Measurements from ENCODE around the gene MSANTD7.
"Not testable (repeated sequence)": the region's sequence is repeated elsewhere in the genome, so short reads cannot be mapped to it uniquely, and the experiment has no call there.

MSANTD7 gene, protein sequence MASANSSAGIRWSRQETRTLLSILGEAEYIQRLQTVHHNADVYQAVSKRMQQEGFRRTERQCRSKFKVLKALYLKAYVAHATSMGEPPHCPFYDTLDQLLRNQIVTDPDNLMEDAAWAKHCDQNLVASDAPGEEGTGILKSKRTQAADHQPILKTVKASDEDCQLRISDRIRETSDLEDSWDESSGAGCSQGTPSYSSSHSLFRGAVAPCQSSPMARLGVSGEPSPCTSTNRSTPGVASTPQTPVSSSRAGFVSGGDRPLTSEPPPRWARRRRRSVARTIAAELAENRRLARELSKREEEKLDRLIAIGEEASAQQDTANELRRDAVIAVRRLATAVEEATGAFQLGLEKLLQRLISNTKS

GRCh38 chr10:14837757-14838581 lies at the start of gene MSANTD7, which contains the start of the genes CDNF and HSPA14:
Gene MSANTD7, plus strand, starts transcription at chr10:14838306. Its CDS starts 3,979 bp downstream, at chr10:14842285.
Gene CDNF, minus strand, starts transcription at chr10:14838037. Its CDS starts 91 bp downstream, at chr10:14837946.
Gene HSPA14, plus strand, starts transcription at chr10:14838306. Its CDS starts 97 bp downstream, at chr10:14838403.
- DNase-seq = peak; percentile 98 to 99

DNA sequence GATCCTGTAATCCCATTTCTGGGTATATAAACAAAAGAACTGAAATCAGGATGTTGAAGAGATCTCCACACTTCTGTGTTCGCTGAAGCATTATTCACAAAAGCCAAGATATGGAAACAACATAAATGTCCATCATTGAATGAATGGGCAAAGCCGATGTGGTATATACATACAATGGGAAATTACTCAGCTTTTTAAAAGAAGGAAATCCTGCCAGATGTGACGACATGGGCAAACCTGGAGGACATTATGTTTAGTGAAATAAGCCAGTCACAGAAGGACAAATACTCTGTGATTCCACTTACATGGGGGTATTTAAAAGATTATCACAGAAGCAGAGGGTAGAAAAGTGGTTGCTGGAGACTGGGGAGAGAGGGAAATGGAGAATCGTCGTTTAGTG lies 39.5 kb upstream of the MSANTD7 start:
- DNase-seq = no peak

- no peak for DNase-seq
Measured at GRCh38 chr10:14800397-14800796, 37.7 kb upstream of the MSANTD7 start.

DNA sequence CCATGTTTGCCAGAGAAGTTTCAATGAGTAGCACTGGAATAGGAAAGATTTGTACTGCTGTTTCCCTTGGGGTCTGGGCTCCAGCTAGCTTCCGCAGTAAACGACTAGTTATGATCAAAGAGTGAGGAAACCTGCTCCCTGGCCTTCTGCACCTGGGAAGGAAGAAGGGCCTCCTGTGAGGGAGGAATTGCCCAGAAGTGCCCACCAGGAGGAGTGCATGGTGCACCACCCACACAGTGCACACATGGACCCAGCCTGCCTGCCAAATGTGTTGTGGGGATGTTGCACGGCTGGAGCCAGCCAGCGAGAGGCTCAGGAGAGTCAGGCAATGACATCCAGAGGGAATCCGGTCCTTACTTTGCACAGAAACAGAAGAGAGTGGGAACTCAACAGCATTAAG lies 36.4 kb upstream of the MSANTD7 start:
- DNase-seq = no peak

GRCh38 chr10:14803827-14804226 lies 34.3 kb upstream of the MSANTD7 start:
- DNase-seq = no peak

DNA sequence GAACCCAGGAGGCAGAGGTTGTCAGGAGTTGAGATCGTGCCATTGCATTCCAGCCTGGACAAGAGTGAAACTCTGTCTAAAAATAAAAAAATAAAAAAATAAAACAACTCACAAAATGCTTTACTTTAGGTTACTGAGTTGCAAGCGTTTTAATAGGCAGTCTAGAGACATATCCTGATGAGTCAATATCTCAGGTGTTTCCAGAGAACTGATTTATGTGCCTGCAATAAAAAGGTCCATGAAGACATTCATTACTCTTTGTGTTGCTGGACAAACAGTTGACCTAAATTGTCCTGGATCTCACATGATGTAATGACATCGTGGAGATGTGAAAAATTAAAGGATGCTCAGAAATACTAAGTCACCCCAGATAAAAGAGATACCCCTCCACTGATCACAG lies 31.8 kb upstream of the MSANTD7 start:
- no peak for DNase-seq

DNA sequence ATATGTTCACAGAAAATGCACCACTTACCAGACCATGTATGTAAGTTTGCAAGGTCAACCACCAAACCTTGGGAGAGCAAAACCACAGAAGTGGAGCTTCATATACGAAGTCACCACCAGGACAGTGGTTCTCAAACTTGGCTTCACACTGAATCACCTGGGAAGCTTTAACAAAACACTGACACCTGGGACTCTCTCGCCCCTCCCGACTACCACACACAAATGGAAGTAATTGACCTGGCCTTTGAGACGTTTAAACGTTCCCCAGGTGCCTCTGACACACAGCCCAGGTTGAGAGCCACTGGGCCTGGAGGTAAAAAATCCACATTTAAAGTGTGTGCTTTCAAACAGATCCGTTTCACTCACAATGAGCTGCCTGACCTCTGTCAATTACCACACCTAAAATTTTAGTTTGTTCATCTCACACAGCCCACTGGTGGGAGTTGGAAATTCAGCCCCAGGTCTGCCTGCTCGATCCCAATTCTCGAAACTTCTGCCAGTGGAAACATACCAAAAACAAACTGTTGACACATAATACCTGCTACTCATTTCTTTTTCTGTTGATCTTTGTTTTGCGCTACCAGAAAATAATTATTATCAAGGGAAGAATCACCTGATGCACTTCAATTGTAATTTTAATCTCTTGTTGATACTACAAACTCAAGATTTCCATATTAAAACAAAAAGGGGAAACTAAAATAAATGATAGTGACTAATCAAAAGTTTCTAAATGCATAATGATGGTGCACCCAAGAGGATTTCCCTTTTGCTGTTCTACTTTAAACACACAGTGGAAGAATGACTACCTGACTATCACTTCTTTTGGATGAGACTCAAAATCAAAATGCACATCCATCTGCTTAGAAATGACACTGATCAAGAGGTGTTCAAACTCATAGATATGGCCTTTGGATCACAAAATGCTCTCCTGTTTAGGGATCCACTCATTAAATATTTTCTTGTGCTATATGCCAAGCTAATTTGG lies 26.8 kb upstream of the MSANTD7 start:
- no peak for DNase-seq

GRCh38 chr10:14812271-14812670 lies 25.8 kb upstream of the MSANTD7 start:
- DNase-seq = no peak

GRCh38 chr10:14815681-14816080 lies 22.4 kb upstream of the MSANTD7 start:
- DNase-seq = no peak

GRCh38 chr10:14816717-14817116 lies 21.4 kb upstream of the MSANTD7 start:
- DNase-seq = not testable (repeated sequence)

GRCh38 chr10:14820010-14820774 lies 17.9 kb upstream of the MSANTD7 start:
- no peak for DNase-seq

- DNase-seq = no peak
Measured at GRCh38 chr10:14820775-14821154, 17.3 kb upstream of the MSANTD7 start.

DNA sequence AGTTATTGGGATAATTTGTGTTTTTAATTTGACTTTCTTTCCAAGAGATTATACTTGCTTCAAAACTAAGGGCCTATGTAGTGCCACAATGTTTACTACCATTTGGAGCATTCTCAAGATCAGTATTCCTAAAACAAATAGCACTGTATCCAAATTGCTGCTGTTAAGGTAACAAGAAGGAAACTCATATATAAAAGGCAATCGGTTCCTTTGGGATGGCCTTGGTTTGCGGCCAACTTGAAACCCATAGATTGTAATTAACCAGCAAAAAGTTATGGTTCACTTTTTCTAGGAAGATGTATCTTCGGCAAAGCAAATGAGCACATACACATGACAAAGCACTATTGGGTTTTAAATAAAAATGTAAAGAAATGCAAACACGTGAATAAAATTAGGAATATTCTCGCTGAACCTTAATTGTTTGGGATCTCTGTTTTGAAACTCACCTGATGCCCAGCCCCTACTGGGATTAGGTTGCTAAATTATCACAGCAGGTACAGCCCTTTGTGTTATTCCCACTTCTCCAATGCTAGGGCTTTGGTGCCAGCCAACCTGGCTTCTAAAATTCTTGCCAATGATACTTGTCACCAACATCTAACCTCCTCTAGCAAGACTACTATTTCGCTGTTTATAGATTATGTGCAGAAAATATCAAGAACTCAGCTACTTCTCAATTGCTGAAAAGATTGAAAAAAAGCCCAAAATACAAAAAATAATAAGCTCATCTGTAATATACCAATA lies 16.3 kb upstream of the MSANTD7 start:
- DNase-seq = no peak

- peak; percentile 29 to 48 for DNase-seq
Measured at GRCh38 chr10:14822879-14823755, 15.0 kb upstream of the MSANTD7 start.

DNA sequence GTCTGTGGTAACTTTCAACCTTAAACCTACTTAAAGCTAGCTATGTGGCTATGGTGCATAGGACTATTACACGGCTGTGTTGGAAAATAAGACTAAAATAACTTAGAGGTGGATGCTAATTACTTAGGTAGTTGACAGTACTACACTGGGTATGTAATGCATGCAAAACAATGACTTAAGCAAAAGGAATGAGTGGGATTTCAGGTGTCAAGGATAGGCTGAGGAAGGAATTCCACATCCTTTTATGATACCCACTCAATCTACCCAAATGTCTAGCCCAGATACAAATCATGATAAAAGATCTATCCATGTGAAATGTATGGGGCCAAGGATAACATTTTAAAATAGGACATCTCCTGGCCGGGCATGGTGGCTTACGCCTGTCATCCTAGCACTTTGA lies 14.1 kb upstream of the MSANTD7 start:
- DNase-seq = no peak

DNA sequence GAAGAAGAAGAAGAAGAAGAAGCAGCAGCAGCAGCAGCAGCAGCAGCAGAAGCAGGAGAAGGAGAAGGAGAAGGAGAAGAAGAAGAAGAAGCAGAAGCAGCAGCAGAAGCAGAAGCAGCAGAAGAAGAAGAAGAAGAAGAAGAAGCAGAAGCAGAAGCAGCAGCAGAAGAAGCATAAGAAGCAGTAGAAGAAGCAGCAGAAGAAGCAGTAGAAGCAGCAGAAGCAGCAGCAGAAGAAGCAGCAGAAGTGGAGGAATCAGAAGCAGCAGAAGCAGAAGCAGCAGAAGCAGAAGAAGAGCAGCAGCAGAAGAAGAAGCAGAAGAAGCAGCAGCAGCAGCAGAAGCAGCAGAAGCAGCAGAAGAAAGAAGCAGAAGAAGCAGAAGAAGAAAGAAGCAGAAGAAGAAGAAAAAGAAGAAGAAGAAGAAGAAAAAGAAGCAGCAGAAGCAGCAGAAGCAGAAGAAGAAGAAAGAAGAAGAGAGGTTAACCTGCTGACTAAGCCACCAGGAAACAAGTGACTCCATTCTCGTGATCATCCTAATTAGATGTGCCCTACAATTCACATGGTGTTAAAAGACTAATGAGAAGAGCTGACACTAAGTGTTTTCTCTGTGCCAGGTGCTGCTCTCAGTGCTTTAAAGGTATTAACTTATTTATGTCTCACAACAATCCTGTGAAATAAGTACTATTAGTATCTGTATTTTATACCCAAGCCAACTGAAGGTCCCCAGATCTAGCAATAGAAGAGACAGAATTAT lies 11.9 kb upstream of the MSANTD7 start:
- no peak for DNase-seq

DNA sequence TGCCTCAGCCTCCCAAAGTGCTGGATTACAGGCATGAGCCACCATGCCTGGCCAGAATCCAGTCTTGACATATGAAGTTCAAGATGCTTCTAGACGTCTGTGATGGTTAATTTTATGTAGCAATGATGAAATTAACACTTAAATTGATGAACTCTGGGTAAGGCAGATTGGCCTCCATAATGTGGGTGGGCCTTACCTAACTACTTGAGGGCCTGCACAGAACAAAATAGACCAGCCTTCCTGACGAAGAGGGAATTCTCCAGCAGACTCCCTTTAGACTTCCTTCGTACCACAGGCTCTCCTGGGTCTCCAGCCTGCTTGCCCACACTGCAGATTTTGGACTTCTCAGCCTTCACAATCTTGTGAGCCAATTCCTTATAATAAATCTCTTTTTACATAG lies 5.0 kb upstream of the MSANTD7 start:
- no peak for DNase-seq

GRCh38 chr10:14836208-14836607 lies 1.9 kb upstream of the MSANTD7 start:
- no peak for DNase-seq

DNA sequence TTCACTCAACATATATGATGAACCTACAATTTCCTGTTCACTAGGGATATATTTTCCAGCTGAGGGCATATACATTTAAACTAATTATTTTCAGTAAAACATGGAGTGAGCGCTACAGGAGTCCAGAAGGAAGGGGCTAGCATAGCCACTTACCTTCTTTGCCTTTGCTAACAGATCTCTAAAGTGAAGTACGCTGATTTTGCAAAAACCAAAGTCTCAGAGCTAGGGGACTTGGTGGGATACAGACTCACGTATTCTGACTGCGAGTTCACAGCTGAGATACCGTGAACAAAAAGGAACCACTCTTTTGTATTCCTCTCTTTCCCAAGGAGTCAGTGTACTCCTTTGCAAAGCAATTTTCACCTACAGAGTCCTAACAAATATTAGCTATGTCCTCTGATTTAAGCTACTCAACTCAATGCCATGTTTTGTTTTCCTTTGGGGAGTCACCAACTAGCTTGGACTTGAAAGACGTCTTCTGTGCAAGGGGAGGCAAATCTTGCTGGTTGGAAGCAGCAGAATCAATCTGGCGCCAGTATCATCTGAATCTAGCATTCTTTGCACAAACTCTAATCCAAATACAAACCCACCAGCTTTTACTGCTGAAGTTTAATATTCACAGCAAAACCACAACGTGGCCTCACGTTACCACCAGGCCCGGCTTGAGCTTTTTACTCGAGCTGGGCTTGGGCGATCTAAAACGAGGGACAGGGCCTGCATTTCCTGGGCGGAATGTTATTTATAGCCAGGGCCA lies 926 bp upstream of the MSANTD7 start:
- no peak for DNase-seq
